ENCODE results near the gene ITGA11. TPM values are rescaled to one million over a fixed set of nuclear protein-coding genes. Genes with fewer than 3 reads are reported as not detected.

ITGA11 gene
- total and polyA plus RNA-seq, 2 donors (not counting 1 experiment from before 2014, with no cell fraction given) = not detected

DNA sequence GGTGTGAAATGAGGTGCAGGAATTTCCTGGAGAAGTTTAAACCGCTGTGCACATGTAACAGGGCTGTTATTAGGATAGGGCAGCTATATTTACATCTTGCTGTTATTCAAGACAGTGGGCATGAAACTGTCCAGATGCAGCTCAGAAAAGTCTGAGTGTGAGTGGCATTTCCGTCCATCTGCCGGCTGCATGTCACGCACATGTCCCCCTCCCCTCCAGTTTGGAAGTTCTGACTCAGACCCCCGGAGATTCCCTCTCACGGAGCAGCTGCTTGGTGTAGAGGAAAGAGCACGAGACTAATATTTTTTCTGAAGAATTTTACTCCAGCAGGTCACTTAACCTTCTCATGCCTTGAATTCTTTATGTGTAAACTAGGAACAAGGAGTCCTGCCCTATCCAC lies 84.6 kb downstream of the ITGA11 start:
- Histone ChIP-seq H3K4me2 (replicated peaks; ENCODE audit: low read depth, low read length, poor library complexity, severe bottlenecking) (no peak overlapping the region), H3K79me2 (ENCODE audit: control insufficient read depth, insufficient read depth, low read length) (no peaks in the 10 kb centered on the region), H2AFZ (ENCODE audit: insufficient read depth, low read depth, low read length, poor library complexity, severe bottlenecking) (no peak overlapping the region), H3K9me3 (ENCODE audit: control extremely low read depth in 1 of 3, control insufficient read depth in 2 of 3, insufficient read depth in 1 of 3, low read length in 2 of 3) (no peaks in the 10 kb centered on the region), H3K36me3 (replicated peaks in 1 of 2; ENCODE audit: control extremely low read depth in 1 of 2, control insufficient read depth in 1 of 2, extremely low read depth in 1 of 2, insufficient read depth in 2 of 2, low read length in 1 of 2) (no peaks in the 10 kb centered on the region), H3K9ac (ENCODE audit: low read length) (no peak overlapping the region), H3K4me1 (ENCODE audit: control insufficient read depth in 2 of 2, insufficient read depth in 2 of 2, low read length in 2 of 2) (peaks cover under 1% of the 10 kb centered on the region in 2 donors), H4K20me1 (ENCODE audit: control insufficient read depth, insufficient read depth, low read length, poor library complexity, severe bottlenecking) (no peaks in the 10 kb centered on the region), H3K27ac (ENCODE audit: low read length in 2 of 2) (no peak overlapping the region), H3K27me3 (replicated peaks in 1 of 4; ENCODE audit: control extremely low read depth in 1 of 4, control insufficient read depth in 3 of 4, insufficient read depth in 4 of 4, low read length in 3 of 4) (no peaks in the 10 kb centered on the region), H3K4me3 (ENCODE audit: control extremely low read depth in 1 of 5, extremely low read depth in 1 of 5, insufficient read depth in 1 of 5, low read depth in 2 of 5, low read length in 4 of 5) (no peak overlapping the region)
- WGBS (ENCODE audit: insufficient coverage) = 90% methylated on average over 2 of the region's 7 CpGs
- POLR2A ChIA-PET = no interaction called here
- Mint-ChIP-seq H3K4me3 (no peak overlapping the region), H3K27ac (no peak overlapping the region), H3K27me3 (peaks cover 12% of the 10 kb centered on the region), H3K9me3 (ENCODE audit: insufficient read depth) (no peaks in the 10 kb centered on the region), H3K4me1 (peaks cover 5% of the 10 kb centered on the region)
- CTCF ChIA-PET = no interaction called here
- ATAC-seq (ENCODE audit: low read depth) (no peak), DNase-seq (no peak)
- no peak for TF ChIP-seq EZH2 (IDR thresholded peaks at IDR 0.05; ENCODE audit: borderline replicate concordance, insufficient read depth, low read depth, low read length, poor library complexity, severe bottlenecking)
- TF ChIP-seq, protein P1, sequence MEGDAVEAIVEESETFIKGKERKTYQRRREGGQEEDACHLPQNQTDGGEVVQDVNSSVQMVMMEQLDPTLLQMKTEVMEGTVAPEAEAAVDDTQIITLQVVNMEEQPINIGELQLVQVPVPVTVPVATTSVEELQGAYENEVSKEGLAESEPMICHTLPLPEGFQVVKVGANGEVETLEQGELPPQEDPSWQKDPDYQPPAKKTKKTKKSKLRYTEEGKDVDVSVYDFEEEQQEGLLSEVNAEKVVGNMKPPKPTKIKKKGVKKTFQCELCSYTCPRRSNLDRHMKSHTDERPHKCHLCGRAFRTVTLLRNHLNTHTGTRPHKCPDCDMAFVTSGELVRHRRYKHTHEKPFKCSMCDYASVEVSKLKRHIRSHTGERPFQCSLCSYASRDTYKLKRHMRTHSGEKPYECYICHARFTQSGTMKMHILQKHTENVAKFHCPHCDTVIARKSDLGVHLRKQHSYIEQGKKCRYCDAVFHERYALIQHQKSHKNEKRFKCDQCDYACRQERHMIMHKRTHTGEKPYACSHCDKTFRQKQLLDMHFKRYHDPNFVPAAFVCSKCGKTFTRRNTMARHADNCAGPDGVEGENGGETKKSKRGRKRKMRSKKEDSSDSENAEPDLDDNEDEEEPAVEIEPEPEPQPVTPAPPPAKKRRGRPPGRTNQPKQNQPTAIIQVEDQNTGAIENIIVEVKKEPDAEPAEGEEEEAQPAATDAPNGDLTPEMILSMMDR (IDR thresholded peaks at IDR 0.05) = no peak
- intact Hi-C loops (cut with micrococcal nuclease) = no loop called here

DNA sequence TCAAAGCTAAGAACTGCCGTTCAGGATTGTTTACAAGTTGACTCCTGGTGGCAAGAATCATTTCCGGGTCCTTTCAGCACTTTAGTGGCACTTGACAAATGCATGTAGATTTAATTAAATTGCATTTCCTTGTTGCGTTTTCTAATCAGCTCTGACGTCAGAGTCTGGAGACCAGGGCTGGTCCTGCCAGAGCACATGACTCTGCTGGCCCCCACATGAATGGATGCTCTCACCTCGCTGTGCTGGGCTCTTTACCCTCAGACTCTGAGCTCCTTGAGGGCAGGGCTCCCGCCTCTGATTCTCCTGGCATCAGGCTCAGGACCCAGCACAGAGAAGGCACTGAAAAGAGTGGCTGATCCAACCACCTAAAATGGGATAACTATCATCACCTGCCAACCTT lies 85.0 kb downstream of the ITGA11 start:
- no peak for DNase-seq
- Histone ChIP-seq H3K9me3 (ENCODE audit: control extremely low read depth in 1 of 3, control insufficient read depth in 2 of 3, insufficient read depth in 1 of 3, low read length in 2 of 3) (no peaks in the 10 kb centered on the region), H3K4me2 (replicated peaks; ENCODE audit: low read depth, low read length, poor library complexity, severe bottlenecking) (no peak overlapping the region), H3K79me2 (ENCODE audit: control insufficient read depth, insufficient read depth, low read length) (no peaks in the 10 kb centered on the region), H3K27ac (ENCODE audit: low read length in 2 of 2) (no peak overlapping the region), H3K27me3 (replicated peaks in 1 of 4; ENCODE audit: control extremely low read depth in 1 of 4, control insufficient read depth in 3 of 4, insufficient read depth in 4 of 4, low read length in 3 of 4) (no peaks in the 10 kb centered on the region), H3K9ac (ENCODE audit: low read length) (no peak overlapping the region), H3K36me3 (replicated peaks in 1 of 2; ENCODE audit: control extremely low read depth in 1 of 2, control insufficient read depth in 1 of 2, extremely low read depth in 1 of 2, insufficient read depth in 2 of 2, low read length in 1 of 2) (no peaks in the 10 kb centered on the region), H3K4me1 (ENCODE audit: control insufficient read depth in 2 of 2, insufficient read depth in 2 of 2, low read length in 2 of 2) (no peaks in the 10 kb centered on the region), H3K4me3 (ENCODE audit: control extremely low read depth in 1 of 5, extremely low read depth in 1 of 5, insufficient read depth in 1 of 5, low read depth in 2 of 5, low read length in 4 of 5) (no peak overlapping the region), H2AFZ (ENCODE audit: insufficient read depth, low read depth, low read length, poor library complexity, severe bottlenecking) (no peak overlapping the region), H4K20me1 (ENCODE audit: control insufficient read depth, insufficient read depth, low read length, poor library complexity, severe bottlenecking) (no peaks in the 10 kb centered on the region)
- H3K4me3 Mint-ChIP-seq = no peak overlapping the region
- ChIA-PET POLR2A (no interaction called here), CTCF (no interaction called here)
- WGBS (ENCODE audit: insufficient coverage) = 72% methylated on average over 5 of the region's 6 CpGs
- ATAC-seq (ENCODE audit: low read depth) = no peak
- H3K27ac Mint-ChIP-seq = no peak overlapping the region
- H3K27me3 Mint-ChIP-seq = peaks cover 12% of the 10 kb centered on the region
- intact Hi-C loops (cut with micrococcal nuclease) = no loop called here
- TF ChIP-seq, protein P1 (IDR thresholded peaks at IDR 0.05) = no peak
- TF ChIP-seq EZH2 (IDR thresholded peaks at IDR 0.05; ENCODE audit: borderline replicate concordance, insufficient read depth, low read depth, low read length, poor library complexity, severe bottlenecking) = no peak
- no peaks in the 10 kb centered on the region for H3K9me3 Mint-ChIP-seq (ENCODE audit: insufficient read depth)
- peaks cover 2% of the 10 kb centered on the region for H3K4me1 Mint-ChIP-seq
